NB4 (cell line): Measurements from ENCODE around the gene C2CD2L.

Source experiments
- DNase-seq: peaks from one replicate; pipeline ENCODE4 v3.0.0; 2010; ENCODE audit warnings: low read depth
- H3K4me3 ChIP-seq: one replicate; pipeline ENCODE4 v1.5.1; 2011; ENCODE audit warnings: mild to moderate bottlenecking, low read depth, low read length, moderate library complexity
- MYC ChIP-seq: IDR thresholded peaks from 2 replicates; pipeline ENCODE4 v1.6.1; 2011; ENCODE audit warnings: low read depth, low read length
- POLR2A ChIP-seq: IDR thresholded peaks from 2 replicates; pipeline ENCODE4 v1.6.1; 2011; ENCODE audit warnings: mild to moderate bottlenecking; ENCODE audit not compliant: insufficient read length; ENCODE audit errors: extremely low read depth
- TF ChIP-seq, protein P1 (sequence below): IDR thresholded peaks from one replicate; pipeline ENCODE4 v1.5.1; 2012; ENCODE audit warnings: low read depth, low read length
- TF ChIP-seq, protein P2 (sequence below): IDR thresholded peaks from 2 replicates; pipeline ENCODE4 v1.6.1; 2011; ENCODE audit warnings: low read depth, low read length

C2CD2L gene

GRCh38 chr11:119087747-119088241 is 19.4 kb upstream of the C2CD2L start:
- TF ChIP-seq MYC (no peak), POLR2A (no peak)
- TF ChIP-seq, protein P1, sequence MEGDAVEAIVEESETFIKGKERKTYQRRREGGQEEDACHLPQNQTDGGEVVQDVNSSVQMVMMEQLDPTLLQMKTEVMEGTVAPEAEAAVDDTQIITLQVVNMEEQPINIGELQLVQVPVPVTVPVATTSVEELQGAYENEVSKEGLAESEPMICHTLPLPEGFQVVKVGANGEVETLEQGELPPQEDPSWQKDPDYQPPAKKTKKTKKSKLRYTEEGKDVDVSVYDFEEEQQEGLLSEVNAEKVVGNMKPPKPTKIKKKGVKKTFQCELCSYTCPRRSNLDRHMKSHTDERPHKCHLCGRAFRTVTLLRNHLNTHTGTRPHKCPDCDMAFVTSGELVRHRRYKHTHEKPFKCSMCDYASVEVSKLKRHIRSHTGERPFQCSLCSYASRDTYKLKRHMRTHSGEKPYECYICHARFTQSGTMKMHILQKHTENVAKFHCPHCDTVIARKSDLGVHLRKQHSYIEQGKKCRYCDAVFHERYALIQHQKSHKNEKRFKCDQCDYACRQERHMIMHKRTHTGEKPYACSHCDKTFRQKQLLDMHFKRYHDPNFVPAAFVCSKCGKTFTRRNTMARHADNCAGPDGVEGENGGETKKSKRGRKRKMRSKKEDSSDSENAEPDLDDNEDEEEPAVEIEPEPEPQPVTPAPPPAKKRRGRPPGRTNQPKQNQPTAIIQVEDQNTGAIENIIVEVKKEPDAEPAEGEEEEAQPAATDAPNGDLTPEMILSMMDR = no peak
- TF ChIP-seq, protein P2, sequence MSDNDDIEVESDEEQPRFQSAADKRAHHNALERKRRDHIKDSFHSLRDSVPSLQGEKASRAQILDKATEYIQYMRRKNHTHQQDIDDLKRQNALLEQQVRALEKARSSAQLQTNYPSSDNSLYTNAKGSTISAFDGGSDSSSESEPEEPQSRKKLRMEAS = no peak
- DNase-seq = peak; percentile 63

DNA sequence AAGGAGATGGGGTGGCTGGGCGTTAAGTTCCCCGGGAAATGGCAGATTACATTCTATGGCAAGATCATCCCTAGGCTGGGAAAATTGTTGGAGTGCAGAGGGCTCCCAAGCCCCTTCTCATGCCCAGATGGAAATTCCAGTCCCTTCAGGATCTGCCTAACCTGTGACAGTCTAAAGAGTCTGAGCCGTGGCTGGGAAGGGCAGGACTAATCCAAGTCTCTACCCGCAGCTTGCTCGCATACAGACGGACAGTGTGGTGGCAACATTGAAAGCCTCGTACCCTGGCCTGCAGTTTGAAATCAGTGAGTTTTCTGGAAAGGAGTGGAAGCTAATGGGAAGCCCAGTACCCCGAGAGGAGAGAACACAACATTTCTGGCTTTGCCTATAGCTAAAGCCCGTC is 18.7 kb upstream of the C2CD2L start:
- DNase-seq = no peak
- no peak overlapping the region for H3K4me3 ChIP-seq
- TF ChIP-seq, protein P1 = no peak
- TF ChIP-seq MYC (no peak), POLR2A (no peak)
- TF ChIP-seq, protein P2 = no peak

More at GRCh38 chr11:119087747-119088241, 19.4 kb upstream of the C2CD2L start:
- no peak overlapping the region for H3K4me3 ChIP-seq

- DNase-seq = no peak
- no peak overlapping the region for H3K4me3 ChIP-seq
- TF ChIP-seq, protein P2 = no peak
- TF ChIP-seq, protein P1 = no peak
- TF ChIP-seq MYC (no peak), POLR2A (no peak)
Measured at GRCh38 chr11:119089319-119089718, 17.8 kb upstream of the C2CD2L start.

DNA sequence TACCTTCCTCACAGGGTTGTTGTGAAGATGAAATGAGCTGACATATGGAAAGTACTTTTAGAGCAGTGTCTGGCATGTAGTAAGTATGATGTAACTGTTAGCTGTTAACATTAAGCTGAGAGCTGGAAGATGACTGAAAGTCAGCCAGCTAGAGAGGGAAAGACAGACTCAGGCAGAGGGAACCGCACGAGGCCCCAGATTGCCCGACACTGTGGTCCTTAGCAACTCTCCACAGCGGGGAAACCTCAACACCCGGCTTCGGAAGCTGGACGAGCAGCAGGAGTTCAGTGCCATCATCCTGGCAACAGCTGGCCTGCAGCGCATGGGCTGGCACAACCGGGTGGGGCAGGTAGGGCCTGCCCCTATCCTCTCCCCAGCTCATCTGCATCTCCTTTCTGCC is 16.0 kb upstream of the C2CD2L start:
- TF ChIP-seq, protein P2 = no peak
- TF ChIP-seq POLR2A = peak; percentile 8
- peak; percentile 40 for DNase-seq
- H3K4me3 ChIP-seq = no peak overlapping the region

- TF ChIP-seq, protein P1 = no peak
- TF ChIP-seq, protein P2 = no peak
- TF ChIP-seq MYC = no peak
- no peak for TF ChIP-seq POLR2A
- peak; percentile 59 for DNase-seq
- H3K4me3 ChIP-seq = peak overlapping the region; percentile 97
Measured at GRCh38 chr11:119091966-119092879, 14.9 kb upstream of the C2CD2L start.
